ENCODE data around the gene CRIM1.
"Not testable (repeated sequence)": the region's sequence is repeated elsewhere in the genome, so short reads cannot be mapped to it uniquely, and the experiment has no call there.

CRIM1 gene, protein sequence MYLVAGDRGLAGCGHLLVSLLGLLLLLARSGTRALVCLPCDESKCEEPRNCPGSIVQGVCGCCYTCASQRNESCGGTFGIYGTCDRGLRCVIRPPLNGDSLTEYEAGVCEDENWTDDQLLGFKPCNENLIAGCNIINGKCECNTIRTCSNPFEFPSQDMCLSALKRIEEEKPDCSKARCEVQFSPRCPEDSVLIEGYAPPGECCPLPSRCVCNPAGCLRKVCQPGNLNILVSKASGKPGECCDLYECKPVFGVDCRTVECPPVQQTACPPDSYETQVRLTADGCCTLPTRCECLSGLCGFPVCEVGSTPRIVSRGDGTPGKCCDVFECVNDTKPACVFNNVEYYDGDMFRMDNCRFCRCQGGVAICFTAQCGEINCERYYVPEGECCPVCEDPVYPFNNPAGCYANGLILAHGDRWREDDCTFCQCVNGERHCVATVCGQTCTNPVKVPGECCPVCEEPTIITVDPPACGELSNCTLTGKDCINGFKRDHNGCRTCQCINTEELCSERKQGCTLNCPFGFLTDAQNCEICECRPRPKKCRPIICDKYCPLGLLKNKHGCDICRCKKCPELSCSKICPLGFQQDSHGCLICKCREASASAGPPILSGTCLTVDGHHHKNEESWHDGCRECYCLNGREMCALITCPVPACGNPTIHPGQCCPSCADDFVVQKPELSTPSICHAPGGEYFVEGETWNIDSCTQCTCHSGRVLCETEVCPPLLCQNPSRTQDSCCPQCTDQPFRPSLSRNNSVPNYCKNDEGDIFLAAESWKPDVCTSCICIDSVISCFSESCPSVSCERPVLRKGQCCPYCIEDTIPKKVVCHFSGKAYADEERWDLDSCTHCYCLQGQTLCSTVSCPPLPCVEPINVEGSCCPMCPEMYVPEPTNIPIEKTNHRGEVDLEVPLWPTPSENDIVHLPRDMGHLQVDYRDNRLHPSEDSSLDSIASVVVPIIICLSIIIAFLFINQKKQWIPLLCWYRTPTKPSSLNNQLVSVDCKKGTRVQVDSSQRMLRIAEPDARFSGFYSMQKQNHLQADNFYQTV

DNA sequence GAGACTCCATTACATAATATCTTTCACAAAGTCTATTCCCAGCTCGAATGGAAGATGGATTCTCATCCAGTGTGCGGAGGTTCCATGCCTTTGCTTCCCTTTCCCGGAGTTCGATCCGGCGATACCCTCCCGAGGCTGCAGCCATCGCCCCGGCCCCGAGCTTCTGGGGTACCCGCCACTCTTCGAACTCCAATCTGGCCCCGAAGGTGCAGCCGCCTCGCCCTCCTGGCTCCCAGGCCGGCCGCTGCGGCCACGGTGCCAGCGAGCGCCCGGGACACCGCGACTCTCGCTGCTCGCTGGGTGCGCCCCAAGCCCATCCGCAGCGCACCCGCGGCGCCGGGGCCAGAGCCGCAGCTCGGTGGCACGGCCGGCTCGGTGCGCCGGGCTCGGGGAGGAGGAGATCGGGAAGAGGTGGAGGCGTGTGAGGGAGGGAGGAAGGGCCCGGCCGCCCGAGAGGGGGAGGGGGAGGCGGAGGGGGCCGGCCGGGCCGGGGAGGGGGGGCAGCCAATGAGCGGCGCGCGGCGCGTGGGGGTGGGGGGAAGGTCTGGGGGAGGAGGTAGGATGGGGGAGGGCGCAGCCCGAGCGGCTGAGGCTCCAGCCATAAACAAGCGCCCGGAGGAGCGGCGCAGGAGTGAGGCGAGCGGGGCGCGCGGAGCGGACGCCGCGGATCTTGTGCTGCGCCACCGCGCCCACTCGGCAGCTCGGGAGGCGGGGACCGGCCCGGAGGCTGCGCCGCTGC, at the start of gene CRIM1:
Gene CRIM1 (plus strand): TSS at position 628 of the 739 bp plus-strand sequence. CDS start 515 bp downstream, outside the sequence.
- DNase-seq (ENCODE audit: low read depth): peak; percentile 42

DNA sequence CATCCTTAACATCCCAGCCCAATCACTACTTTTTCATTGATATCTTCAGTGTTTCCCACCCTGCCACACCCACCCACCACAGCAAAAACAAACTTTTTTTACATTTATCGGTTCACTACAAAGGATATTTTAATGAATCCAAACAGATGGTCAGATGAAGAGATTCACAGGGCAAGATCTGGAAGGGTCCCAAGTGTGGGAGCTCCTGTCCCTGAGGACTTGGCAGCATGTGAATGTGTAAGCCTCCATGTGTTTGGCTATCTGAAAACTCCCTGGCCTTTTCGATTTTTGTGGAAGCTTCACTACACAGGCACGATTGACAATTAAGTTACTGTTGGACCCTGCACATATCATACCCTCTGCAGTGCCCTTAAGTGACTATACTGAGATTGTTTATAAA, 48.1 kb upstream of the CRIM1 start:
- DNase-seq (ENCODE audit: low read depth): no peak

DNA sequence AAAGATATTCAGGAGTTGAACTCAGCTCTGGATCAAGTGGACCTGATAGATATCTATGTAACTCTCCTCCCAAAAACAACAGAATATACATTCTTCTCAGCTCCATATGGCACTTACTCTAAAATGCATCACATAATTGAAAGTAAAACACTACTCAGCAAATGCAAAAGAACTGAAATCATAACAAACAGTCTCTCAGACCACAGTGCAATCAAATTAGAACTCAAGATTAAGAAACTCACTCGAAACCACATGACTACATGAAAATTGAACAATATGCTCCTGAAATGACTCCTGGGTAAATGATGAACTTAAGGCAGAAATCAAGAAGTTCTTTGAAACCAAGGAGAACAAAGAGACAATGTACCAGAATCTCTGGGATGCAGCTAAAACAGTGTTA, 45.1 kb upstream of the CRIM1 start:
- DNase-seq (ENCODE audit: low read depth): not testable (repeated sequence)

DNA sequence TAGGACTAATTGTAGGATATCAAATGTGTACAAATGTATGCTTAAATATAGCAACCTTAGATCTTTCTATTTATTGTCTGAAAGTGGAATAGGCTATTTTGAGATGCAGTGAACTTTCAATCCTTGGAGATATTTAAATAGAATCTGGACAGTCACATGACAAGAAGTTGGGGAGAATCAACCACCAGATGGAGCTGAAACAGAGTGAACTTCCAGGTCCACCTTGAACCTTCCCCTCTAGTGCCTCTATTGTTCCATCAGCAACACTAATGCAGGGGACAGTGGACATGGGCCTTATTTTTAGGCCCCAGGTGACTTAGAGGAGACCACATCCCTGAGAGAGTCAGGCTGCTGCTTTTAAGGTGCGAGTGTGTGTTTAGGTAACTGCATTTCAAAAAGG, 37.0 kb upstream of the CRIM1 start:
- DNase-seq (ENCODE audit: low read depth): no peak

DNA sequence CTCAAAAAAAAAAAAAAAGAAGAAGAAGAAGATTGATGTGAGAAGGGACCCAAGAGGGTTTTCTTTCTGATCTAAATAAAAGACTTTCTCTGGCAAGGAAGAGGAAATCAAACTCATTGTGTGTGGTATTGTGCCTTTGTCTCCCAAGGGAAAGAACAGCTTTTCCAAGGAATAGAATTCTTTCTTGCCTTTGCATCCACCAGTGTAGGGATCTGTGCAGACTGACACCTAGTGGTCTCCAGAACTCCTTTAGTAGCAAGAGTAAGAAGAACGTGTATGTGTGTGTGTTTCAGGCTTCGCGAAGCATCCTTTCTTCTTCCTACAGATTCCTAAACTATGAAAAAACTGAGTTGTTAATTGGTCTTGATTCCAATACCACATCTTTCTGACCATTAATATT, 33.5 kb upstream of the CRIM1 start:
- DNase-seq (ENCODE audit: low read depth): no peak

DNA sequence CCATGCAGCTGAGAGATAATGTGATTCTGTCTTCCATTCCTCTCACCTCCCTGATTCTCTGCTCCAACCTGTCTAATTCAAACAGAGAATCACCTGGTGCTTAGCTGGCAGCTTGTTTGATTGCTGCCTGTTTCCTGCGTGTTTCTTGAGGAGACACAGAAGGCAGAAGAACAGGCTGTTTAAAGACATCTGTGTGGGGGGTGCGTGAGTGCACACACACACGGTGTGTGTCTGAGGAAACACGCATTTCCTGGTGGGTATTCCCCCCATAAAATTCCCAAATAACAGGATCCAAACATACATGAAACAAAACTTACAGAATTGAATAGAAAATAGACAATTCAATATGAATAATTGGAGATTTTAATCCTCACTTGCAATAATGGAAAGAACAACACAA, 29.3 kb upstream of the CRIM1 start:
- no peak for DNase-seq (ENCODE audit: low read depth)

DNA sequence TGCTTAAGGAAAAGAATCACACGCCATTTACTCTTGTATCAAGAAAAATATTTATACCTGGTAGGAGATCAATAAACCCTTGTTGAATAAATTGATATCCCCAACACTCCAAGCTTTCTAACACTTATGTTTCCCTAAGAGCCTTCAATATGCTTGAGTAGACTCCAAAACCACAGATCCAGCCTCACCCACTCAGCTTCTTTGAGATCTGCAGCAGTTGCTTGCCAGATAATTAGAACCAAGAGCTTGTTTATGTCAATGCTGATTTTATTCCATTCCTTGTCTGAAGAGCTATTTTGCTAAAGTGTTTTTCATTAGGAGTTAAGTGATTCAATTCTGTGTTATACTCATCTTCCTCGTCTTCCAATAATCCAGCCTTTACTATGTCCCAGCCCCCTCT, 26.3 kb upstream of the CRIM1 start:
- no peak for DNase-seq (ENCODE audit: low read depth)

DNA sequence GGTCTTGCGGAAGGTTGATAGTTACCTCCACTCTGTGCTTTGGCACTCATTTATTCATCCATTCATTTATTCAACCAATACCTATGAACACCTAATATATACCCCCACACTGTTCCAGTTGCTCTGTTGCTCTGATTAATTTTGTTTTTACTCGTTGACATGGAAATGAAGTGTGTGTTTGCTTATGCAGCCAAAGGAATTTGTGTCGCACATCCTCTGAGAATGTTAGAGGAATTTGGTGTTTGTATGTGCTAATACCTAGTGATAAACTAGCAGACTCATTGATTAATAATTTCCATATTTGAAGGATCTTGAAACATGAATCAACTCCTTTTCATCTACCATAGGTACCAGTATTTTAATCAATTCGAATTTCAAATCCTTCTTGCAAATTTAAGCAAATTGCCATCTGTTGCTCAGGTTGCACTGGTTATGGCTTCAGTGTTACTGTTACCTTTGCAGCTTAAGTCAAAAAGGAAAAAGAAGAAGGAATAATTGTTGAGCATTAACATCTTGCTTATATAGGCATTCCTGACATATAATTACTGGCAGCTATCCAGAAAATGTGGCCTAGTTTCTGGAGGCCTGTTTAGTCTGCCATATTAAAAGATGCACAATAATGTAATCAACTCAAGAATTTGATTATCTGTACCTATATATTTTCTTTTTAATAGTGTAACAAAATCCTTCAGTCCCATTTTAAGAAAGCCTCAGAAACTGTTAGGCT, 25.7 kb upstream of the CRIM1 start:
- DNase-seq (ENCODE audit: low read depth): no peak

DNA sequence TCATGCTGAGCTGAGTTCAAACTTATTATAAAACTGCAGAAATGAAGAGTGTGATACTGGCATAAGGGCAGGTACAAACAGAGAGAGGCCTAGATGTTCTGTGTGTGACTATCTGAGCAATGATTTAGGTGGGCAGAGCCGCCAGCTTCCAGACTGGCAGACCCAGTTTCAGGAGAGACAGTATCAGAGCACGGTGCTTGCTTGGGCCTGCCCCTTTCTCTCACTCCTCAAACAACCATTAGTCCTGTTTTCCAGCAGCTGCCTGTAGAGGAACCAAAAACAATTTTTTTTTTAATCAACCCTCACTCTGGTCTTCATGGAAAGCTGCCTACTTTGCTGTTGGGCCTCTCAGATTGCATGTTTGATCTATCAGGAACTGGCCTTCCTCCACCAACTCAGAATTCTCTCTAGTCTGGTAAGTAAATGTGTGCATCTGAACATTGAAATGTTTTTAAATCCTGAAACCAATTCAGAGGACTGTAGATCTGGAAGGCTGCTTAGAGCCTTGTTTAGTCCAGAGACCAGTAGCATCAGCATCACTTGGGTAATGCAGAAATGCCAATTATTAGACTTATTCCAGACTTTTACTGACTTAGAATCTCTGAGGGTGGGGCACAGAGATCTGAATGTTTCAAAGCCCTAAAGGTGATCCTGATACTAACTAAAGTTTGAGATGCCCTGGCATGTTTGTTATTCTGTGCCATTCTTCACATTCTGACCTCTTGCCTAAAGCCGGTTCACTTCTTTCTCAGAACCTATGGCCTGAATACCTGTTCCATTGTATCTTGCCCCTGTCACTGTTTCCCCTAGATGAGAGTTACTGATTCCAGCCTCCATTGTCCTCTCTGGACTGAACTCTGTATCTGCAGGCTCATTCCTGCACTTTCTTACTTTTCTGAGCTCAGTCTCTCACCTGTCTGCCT, 24.8 kb upstream of the CRIM1 start:
- DNase-seq (ENCODE audit: low read depth): no peak

DNA sequence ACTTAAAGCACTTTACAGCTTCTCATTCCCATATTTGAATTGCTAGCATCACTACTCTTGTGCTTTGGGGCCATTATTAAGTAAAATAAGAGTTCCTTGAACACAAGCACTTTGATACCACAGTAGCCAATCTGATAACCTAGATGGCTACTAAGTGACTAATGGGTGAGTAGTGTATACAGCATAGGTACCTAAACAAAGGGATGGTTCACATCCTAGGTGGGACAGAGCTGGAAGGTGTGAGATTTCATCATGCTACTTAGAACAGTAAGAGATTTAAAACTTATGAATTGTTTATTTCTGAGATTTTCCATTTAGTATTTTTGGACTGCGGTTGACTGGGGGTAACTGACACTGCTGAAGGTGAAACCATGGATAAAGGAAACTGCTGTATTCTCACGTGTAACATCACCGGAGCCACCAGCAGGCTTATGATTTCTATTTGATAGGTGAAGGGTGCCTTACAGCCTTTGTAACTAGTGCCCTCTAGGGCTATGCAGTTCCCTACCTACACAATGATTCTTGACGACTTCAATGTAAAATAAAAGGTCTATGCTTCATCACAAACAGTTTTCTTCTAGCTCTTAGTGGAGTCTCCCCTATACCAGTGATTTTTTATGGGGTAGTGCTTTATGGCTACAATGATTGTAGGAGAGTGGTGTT, 22.1 kb upstream of the CRIM1 start:
- no peak for DNase-seq (ENCODE audit: low read depth)

DNA sequence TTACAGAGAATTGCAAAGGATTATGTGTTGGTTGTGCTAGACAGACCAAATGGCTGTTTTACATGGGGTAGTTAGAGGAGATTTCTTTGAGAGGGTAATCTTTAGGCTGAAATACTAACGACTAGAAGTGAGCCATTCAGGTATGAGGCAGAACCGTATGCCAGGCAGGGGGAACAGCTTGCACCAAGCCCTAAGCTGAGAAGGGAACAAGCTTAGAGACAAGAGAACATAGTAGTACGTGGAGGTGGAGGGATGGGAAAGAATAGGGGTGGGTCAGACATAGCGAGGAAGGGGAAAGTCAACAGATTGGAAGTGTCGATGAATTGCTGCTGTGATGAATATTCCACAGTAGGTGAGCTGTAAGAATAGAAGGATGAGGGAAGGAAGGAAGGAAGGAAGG, 20.0 kb upstream of the CRIM1 start:
- no peak for DNase-seq (ENCODE audit: low read depth)

DNA sequence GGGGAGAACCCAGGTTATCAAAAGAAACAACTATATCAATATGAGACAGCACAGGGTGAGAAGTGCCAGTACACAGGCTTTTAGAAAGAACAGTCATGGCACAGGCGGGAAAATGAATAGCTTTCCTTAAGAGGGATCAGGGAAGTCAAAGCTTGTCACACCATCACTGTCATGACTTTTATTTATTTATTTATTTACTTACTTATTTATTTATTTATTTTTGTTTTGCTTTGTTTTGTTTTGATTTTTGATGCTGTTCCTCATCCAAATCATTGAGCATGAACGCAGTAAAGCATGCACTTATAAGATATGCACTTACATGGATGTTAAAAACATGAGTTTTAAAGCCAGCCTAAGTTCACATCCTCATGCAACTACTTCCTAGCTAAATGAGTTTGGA, 19.3 kb upstream of the CRIM1 start:
- no peak for DNase-seq (ENCODE audit: low read depth)

DNA sequence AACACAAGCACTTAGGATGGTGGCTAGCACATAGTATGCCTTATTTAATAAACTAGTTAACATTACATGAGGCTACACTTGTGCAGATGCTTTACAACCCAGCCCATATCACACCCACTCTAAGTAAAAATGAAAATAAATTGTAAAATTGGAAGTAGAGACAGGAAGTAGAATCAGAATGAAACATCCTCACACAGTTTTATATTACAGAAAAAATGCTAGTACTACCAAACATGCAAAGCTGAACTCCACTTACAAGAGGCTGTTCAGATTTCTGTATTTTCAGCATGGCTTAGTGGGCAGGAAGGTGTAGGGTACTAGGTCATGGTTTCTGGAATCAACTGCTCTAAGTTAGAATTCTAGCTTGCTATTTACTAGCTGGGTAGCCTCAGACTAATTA, 18.2 kb upstream of the CRIM1 start:
- no peak for DNase-seq (ENCODE audit: low read depth)

DNA sequence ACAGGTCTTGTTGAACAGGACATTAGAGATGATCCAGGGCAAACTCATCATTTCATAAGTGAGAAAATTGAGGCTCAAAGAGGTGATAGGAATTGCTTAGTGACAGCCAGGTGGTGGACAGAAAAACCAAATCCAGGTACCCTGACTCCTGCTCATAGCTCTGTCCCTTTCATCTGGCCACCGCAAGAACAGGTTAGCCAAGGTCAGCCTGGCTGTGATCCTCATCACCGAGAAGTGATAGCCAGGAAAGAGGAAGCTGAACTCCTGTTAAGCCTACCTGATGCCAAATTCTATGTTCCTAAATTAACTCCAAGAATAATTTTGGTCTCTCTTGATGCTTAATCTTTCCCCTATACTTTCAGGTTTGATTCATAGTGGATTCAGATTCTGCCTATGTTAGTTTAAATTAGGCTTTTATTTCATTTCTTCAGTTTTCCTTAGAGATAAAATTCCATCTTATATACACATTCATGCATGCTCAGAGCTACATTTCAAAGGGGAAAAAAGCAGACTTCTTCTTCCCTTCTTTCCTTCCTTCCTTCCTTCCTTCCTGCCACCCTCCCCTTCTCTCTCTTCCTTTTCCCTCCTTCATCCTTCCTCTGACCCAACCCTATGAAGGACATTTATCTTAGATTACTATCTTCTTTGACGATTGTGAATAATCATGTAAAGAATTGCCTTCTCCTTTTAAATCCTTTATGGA, 17.3 kb upstream of the CRIM1 start:
- DNase-seq (ENCODE audit: low read depth): no peak

DNA sequence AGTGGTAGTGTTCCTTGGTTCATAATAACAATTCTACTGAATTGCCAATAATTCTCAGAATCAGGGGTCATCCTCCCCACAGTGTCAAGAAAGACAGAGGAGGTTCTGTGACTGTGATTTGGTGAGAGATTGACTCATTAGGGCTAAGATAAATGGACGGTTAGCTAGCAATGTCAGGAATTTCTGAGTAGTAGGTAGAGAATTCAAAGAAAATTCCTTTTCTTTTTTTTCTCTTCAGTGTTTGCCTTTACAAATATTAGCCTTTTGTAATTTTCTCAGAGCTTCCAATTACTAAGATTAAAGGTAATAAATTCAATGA, 16.8 kb upstream of the CRIM1 start:
- no peak for DNase-seq (ENCODE audit: low read depth)

DNA sequence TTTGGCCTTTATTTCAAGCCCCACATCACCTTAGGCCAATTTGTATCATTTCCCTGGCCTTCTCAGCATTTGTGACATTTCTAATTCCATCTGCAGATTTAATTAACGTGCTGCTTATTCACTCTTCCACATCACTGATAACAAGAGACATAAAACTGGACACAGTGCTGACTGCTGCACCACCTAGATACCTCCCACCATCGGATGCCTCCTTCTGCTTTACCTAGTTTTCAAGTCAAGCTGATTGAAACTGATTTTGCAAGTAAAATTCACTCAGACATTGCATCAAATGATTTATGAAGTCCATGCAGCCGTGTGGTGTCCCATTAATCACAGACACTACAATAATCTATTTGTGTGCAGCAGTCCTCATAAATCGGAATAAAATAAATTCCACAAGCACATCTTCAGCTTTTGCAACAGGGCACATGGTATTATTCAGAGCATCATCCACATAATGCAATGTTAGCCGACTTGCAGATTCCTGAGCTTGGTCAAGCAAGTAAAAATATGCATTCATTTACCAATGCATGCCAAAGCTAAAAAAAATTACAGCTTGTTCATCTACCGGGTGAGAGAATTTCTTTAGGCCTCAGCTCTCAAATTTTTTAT, 15.9 kb upstream of the CRIM1 start:
- no peak for DNase-seq (ENCODE audit: low read depth)

DNA sequence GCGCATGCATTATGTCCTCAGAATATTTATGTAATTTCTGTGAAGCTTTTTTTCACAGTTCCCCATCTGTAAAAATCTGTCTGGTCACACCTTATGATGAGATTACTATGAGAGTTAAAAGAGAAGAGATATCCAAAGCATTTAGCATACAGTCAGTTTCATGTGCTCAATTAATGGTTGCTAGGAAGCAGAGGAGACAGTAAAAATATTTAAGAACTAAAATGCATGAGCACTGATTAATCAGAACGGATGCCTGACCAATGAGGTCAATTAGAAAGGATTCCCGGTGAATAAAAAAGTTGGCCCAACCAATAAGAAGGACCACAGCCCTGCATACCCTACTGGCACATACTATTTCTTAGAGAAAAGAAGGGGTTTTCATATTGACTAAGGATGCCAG, 12.0 kb upstream of the CRIM1 start:
- DNase-seq (ENCODE audit: low read depth): no peak

DNA sequence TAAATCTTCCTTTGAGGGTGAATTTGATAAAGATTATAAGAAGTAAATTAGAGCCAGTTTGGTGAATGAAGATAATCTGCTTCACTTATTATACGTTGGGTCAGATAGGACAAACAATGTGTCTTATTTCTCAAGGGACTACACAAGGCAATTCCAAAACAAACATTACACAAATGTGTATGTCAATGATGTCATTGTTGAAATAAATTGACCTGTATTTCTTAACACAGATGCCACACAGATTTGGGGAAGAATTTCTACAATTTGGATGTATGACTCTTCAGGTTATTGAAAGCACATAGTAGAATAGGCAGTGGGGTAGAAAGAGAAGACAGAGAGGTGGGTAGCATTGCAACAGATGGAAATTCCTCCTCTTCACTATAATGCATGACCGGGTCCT, 6.9 kb upstream of the CRIM1 start:
- DNase-seq (ENCODE audit: low read depth): no peak

DNA sequence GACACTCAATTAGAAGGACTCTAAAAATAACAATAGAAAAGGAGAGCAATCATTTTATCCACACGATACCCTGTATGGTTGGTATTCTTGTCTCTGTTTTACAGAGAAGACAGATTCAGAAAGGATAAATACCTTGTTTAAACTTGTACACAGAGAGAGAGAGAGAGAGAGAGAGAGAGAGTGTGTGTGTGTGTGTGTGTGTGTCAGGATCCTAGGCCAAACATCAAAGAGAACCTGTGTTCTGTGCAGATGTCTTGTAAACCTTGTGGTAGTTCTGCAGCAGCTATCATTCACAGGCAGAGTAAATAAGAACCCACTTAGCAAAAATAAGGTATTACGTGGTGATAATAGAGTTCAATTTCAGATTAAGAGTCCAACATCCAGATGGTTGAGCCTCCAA, 4.3 kb upstream of the CRIM1 start:
- DNase-seq (ENCODE audit: low read depth): no peak

All from stimulated activated CD4-positive, alpha-beta T cell treated with anti-CD3 and anti-CD28 coated beads, Interleukin-2, amount 100 ng/mL, for 4 hours (primary cell).